CD4-positive, alpha-beta T cell (primary cell): ENCODE measurements around the gene TST. TPM values are rescaled to one million over a fixed set of nuclear protein-coding genes. Genes with fewer than 3 reads are reported as not detected.

Source experiments
- ATAC-seq: fragments of 200-7000 bp; cut with Tn5 transposase; one replicate; pipeline ENCODE4 v1.10.0; 2022; ENCODE audit warnings: mild to moderate bottlenecking; ENCODE audit not compliant: poor library complexity
- CTCF ChIA-PET: fragments of 350-600 bp; sonication (Branson Sonifier 250); formaldehyde crosslinking; loops from one replicate; lab custom pipeline; 2021; ENCODE audit warnings: antibody characterized with exemption, inconsistent platforms; lab: Charles Lee
- POLR2A ChIA-PET: fragments of 350-600 bp; sonication (Branson Sonifier 250); formaldehyde crosslinking; loops from one replicate; lab custom pipeline; 2021; ENCODE audit warnings: antibody characterized with exemption, inconsistent platforms; lab: Charles Lee
- DNase-seq, 14 experiments: peaks; one replicate each; pipeline ENCODE4 v3.0.0-alpha.2; 2013 to 2020; ENCODE audit warnings: mixed read lengths in 2 of 14
- H3K27ac ChIP-seq, 2 donors: one replicate each; pipeline versions ENCODE4 v1.5.1 to v1.7.0; 2013; ENCODE audit warnings: low read length in 2 of 2, low read depth in 1 of 2, mild to moderate bottlenecking in 1 of 2
- H3K27me3 ChIP-seq, 2 experiments: 1 replicate in 1 of 2; 2 replicates in 1 of 2; pipeline versions ENCODE4 v1.6.1 to v1.7.0; 2013; ENCODE audit warnings: low read length in 2 of 2, control low read depth in 1 of 2, mild to moderate bottlenecking in 1 of 2, moderate library complexity in 1 of 2; ENCODE audit not compliant: insufficient read depth in 2 of 2, control insufficient read depth in 1 of 2
- H3K36me3 ChIP-seq: one replicate; pipeline ENCODE4 v1.6.1; 2013; ENCODE audit warnings: low read length, control low read depth; ENCODE audit not compliant: insufficient read depth
- H3K4me1 ChIP-seq: one replicate; pipeline ENCODE4 v1.6.1; 2013; ENCODE audit warnings: low read length, control low read depth; ENCODE audit not compliant: insufficient read depth
- H3K4me3 ChIP-seq: one replicate; pipeline ENCODE4 v1.5.1; 2013; ENCODE audit warnings: mild to moderate bottlenecking, low read length, moderate library complexity
- H3K9me3 ChIP-seq, 2 experiments: 1 replicate in 1 of 2; 2 replicates in 1 of 2; pipeline versions ENCODE4 v1.6.1 to v1.7.0; 2013; ENCODE audit warnings: low read length in 2 of 2, mild to moderate bottlenecking in 2 of 2, control low read depth in 1 of 2, moderate library complexity in 1 of 2; ENCODE audit not compliant: control insufficient read depth in 1 of 2, insufficient read depth in 1 of 2
- H3K27ac Mint-ChIP-seq: one replicate; pipeline ENCODE4 v1.8.0; 2020; ENCODE audit warnings: mixed read lengths
- H3K27me3 Mint-ChIP-seq: one replicate; pipeline ENCODE4 v1.8.0; 2021; ENCODE audit warnings: mixed read lengths
- H3K36me3 Mint-ChIP-seq: one replicate; pipeline ENCODE4 v1.8.0; 2021; ENCODE audit warnings: low read depth, mixed read lengths
- H3K4me1 Mint-ChIP-seq: one replicate; pipeline ENCODE4 v1.8.0; 2021; ENCODE audit warnings: low read depth, mixed read lengths
- H3K4me3 Mint-ChIP-seq: one replicate; pipeline ENCODE4 v1.8.0; 2020; ENCODE audit warnings: mild to moderate bottlenecking, mixed read lengths
- H3K9me3 Mint-ChIP-seq: one replicate; pipeline ENCODE4 v1.8.0; 2020; ENCODE audit warnings: mixed read lengths
- intact Hi-C, 2 experiments: fragments of 100-400 bp; cut with DNase I in 1 of 2; cut with micrococcal nuclease in 1 of 2; formaldehyde crosslinking; loops; one replicate each; pipeline versions ENCODE4 v1.15.1 to v1.9.0; 2023 to 2025; cut with DNase I, micrococcal nuclease
- total RNA-seq, 174 experiments: library from RNA in 2 of 174; stranded (reverse) in 2 of 174; gene quantifications; one replicate each; pipeline ENCODE4 v1.2.3 and lab custom pipeline; 2021 to 2026
- TF ChIP-seq, protein P1 (sequence below): fragments of 200-600 bp; IDR thresholded peaks from one replicate; pipeline ENCODE4 v1.8.0; 2022; ENCODE audit warnings: antibody characterized with exemption, mild to moderate bottlenecking

TST gene
- total RNA-seq, 2 experiments from 2014 or later: not detected

DNA sequence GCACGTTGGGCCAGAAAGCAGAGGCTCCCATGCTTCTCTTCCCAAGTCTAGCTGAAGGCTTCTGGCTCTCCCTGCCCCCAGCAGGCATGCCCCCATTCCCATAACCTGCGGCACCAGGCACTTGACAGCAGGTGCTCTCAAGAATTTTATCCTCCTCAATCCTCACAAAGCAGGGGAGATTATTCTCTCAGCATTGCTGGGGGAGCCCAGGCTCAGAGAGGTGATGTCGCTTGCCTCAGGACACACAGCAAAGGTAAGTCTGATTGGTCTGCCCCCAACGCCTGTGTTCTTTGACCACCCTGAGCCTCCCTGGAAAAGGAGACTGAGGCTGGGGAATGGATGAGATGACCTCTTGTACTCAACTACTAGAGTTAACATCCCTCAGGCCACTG lies 4.8 kb downstream of the TST start:
- Histone ChIP-seq H3K4me1 (peaks cover 8% of the 10 kb centered on the region), H3K36me3 (no peaks in the 10 kb centered on the region), H3K27me3 (no peaks in the 10 kb centered on the region), H3K4me3 (no peak overlapping the region), H3K9me3 (no peaks in the 10 kb centered on the region), H3K27ac (no peak overlapping the region)
- H3K4me3 Mint-ChIP-seq: no peak overlapping the region
- no peaks in the 10 kb centered on the region for H3K4me1 Mint-ChIP-seq
- TF ChIP-seq, protein P1, sequence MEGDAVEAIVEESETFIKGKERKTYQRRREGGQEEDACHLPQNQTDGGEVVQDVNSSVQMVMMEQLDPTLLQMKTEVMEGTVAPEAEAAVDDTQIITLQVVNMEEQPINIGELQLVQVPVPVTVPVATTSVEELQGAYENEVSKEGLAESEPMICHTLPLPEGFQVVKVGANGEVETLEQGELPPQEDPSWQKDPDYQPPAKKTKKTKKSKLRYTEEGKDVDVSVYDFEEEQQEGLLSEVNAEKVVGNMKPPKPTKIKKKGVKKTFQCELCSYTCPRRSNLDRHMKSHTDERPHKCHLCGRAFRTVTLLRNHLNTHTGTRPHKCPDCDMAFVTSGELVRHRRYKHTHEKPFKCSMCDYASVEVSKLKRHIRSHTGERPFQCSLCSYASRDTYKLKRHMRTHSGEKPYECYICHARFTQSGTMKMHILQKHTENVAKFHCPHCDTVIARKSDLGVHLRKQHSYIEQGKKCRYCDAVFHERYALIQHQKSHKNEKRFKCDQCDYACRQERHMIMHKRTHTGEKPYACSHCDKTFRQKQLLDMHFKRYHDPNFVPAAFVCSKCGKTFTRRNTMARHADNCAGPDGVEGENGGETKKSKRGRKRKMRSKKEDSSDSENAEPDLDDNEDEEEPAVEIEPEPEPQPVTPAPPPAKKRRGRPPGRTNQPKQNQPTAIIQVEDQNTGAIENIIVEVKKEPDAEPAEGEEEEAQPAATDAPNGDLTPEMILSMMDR: no peak
- ATAC-seq: no peak
- H3K27ac Mint-ChIP-seq: no peak overlapping the region
- no peak for DNase-seq
- H3K36me3 Mint-ChIP-seq: no peaks in the 10 kb centered on the region
- POLR2A ChIA-PET: no interaction called here
- H3K27me3 Mint-ChIP-seq: no peaks in the 10 kb centered on the region
- intact Hi-C loops: loop anchor here in 1 of 2 experiments (10.0 kb wide), 1 partner anchor 70 kb away; no protein-coding TSS in a partner anchor
- CTCF ChIA-PET: no interaction called here
- no peaks in the 10 kb centered on the region for H3K9me3 Mint-ChIP-seq

DNA sequence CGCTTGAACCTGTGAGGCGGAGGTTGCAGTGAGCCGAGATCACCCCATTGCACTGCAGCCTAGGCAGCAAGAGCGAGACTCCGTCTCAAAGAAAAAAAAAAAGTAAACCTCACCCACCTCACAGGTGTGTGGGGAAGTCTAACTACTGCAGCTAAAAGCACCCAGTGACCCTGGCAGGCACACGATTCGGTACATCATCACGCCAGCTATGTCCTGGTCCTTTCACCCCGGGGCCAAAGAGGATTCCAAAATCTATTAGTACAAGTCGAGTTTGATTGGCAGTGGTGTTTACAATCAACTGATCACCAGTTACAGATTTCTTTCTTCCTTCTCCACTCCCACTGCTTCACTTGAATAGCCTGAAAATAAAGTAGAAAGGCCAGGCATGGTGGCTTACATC lies 6.3 kb downstream of the TST start:
- Mint-ChIP-seq H3K27ac (no peak overlapping the region), H3K4me1 (no peaks in the 10 kb centered on the region), H3K27me3 (no peaks in the 10 kb centered on the region), H3K4me3 (no peak overlapping the region), H3K9me3 (no peaks in the 10 kb centered on the region), H3K36me3 (no peaks in the 10 kb centered on the region)
- Histone ChIP-seq H3K9me3 (no peaks in the 10 kb centered on the region), H3K27me3 (peaks cover 0 to 2% of the 10 kb centered on the region in 2 experiments), H3K4me3 (no peak overlapping the region), H3K27ac (no peak overlapping the region), H3K36me3 (no peaks in the 10 kb centered on the region), H3K4me1 (no peaks in the 10 kb centered on the region)
- POLR2A ChIA-PET: no interaction called here
- CTCF ChIA-PET: no interaction called here
- ATAC-seq (no peak), DNase-seq (no peak)
- TF ChIP-seq, protein P1: no peak
- intact Hi-C loops: loop anchor here in 1 of 2 experiments (10.0 kb wide), 1 partner anchor 68 kb away; no protein-coding TSS in a partner anchor

DNA sequence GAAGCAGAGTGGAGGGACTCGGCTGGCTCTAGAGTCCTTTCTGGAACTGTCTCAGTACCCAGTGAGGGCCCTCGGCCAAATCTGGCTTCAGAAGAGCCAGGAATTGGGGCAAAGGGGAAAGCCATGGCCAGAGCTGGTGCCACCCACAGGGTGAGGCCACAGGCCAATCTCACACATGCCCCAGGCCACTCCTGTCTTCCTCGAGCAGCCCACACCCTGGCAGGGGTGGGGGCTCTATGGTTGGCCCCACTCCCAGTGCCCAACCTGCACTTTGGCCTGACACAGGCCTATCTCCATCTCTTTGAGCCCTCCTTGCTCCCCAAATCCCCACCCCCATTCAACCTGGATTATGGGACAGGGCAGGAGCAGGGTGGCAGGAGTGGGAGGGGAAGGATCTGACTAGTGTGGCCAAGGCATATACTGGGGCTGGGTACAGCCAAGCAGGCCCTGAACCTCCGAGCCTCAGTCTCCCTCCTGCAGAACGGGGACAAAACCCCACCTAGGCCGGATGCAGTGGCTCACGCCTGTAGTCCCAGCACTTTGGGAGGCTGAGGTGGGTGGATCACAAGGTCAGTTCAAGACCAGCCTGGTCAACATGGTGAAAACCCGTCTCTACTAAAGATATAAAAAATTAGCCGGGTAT lies 6.9 kb downstream of the TST start:
- Mint-ChIP-seq H3K4me3 (no peak overlapping the region), H3K4me1 (no peaks in the 10 kb centered on the region), H3K27ac (no peak overlapping the region), H3K27me3 (peaks cover 2% of the 10 kb centered on the region), H3K9me3 (no peaks in the 10 kb centered on the region), H3K36me3 (no peaks in the 10 kb centered on the region)
- no peaks in the 10 kb centered on the region for H3K9me3 ChIP-seq
- intact Hi-C loops: loop anchor here in 1 of 2 experiments (10.0 kb wide), 1 partner anchor 68 kb away; no protein-coding TSS in a partner anchor
- H3K36me3 ChIP-seq: no peaks in the 10 kb centered on the region
- ATAC-seq (no peak), DNase-seq (no peak)
- H3K4me1 ChIP-seq: no peaks in the 10 kb centered on the region
- POLR2A ChIA-PET: no interaction called here
- CTCF ChIA-PET: no interaction called here
- H3K4me3 ChIP-seq: no peak overlapping the region
- TF ChIP-seq, protein P1: no peak
- peaks cover 0 to 2% of the 10 kb centered on the region in 2 experiments for H3K27me3 ChIP-seq
- no peak overlapping the region for H3K27ac ChIP-seq
